Esophagus squamous epithelium (tissue), 5 donors: ENCODE data around the gene GARNL3. TPM values are rescaled to one million over a fixed set of nuclear protein-coding genes. Genes with fewer than 3 reads are reported as not detected.

Experiments
- DNase-seq: peaks from one replicate; lab custom pipeline; 2025; lab: John Stamatoyannopoulos, UW
- H3K27ac ChIP-seq, 4 donors: fragments of 200-600 bp; sonication (generic); one replicate each; pipeline ENCODE4 v1.5.1; 2016 to 2019; ENCODE audit warnings: mild to moderate bottlenecking in 1 of 4
- H3K27me3 ChIP-seq, 4 donors: fragments of 200-600 bp; sonication (generic); 1 replicate in 3 of 4; 2 replicates in 1 of 4; pipeline versions ENCODE4 v1.5.1 to v1.6.0; 2017 to 2021; ENCODE audit warnings: antibody characterized with exemption in 1 of 4
- H3K36me3 ChIP-seq, 3 donors: fragments of 200-600 bp; sonication (generic); one replicate each; pipeline ENCODE4 v1.5.1; 2016 to 2019
- H3K4me1 ChIP-seq, 3 donors: fragments of 200-600 bp; sonication (generic); one replicate each; pipeline ENCODE4 v1.5.1; 2017 to 2019
- H3K4me3 ChIP-seq, 4 donors: fragments of 200-600 bp; sonication (generic); 1 replicate in 3 of 4; 2 replicates in 1 of 4; pipeline ENCODE4 v1.5.1; 2016 to 2019; ENCODE audit warnings: mild to moderate bottlenecking in 2 of 4, moderate library complexity in 1 of 4
- H3K9me3 ChIP-seq, 3 donors: fragments of 200-600 bp; sonication (generic); one replicate each; pipeline ENCODE4 v1.5.1; 2016 to 2019
- POLR2A ChIP-seq, 4 donors: fragments of 450-650 bp; IDR thresholded peaks; one replicate each; pipeline ENCODE4 v1.6.1; 2017; ENCODE audit warnings: antibody characterized with exemption in 4 of 4, mild to moderate bottlenecking in 4 of 4, moderate library complexity in 3 of 4
- WGBS, 2 donors: methylation state at CpG; one replicate each; pipeline ENCODE4 v1.1.5; 2018; 5-methylcytosine and 5-hydroxymethylcytosine counted together
- intact Hi-C: fragments of 100-400 bp; cut with DNase I; formaldehyde crosslinking; loops from one replicate; pipeline ENCODE4 v1.15.0; 2022
- total RNA-seq, 4 donors: library from RNA; depleted of rRNA; stranded (reverse); fragments of >200 nt; gene quantifications; one replicate each; pipeline ENCODE4 v1.1.0, GENCODE V29; 2016
- TF ChIP-seq, protein P1 (sequence below), 6 experiments: fragments of 450-650 bp in 4 of 6; fragments of 200-600 bp in 2 of 6; sonication (generic) in 2 of 6; IDR thresholded peaks; one replicate each; pipeline ENCODE4 v1.5.1; 2016 to 2019; ENCODE audit warnings: antibody characterized with exemption in 6 of 6, mild to moderate bottlenecking in 4 of 6, moderate library complexity in 4 of 6
- donor health status: DM: yes; HTN: yes; CAD: no.

The GARNL3 gene
- total RNA-seq, 4 donors from 2014 or later = 1.1 to 22.9 (median 8.2) TPM

DNA sequence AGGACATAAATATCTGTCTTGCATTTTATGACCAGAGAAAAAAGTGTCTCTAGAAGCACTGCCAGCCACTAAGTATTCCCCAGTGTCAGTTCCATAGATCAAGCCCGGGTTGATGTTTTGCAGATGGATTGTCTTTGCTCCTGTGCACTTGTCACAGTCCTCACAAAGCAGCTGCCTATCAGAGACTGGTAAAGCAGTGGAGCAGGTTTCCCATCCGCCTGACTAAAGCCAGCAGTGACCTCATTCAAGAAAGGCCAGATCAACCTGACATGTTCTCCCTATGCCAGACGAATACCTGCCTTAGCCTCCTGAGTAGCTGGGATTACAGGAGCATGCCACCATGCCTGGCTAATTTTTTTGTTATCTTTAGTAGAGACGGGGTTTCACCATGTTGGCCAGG is 26.8 kb upstream of the GARNL3 start:
- no peak for TF ChIP-seq POLR2A (IDR thresholded peaks at IDR 0.05)
- TF ChIP-seq, protein P1, sequence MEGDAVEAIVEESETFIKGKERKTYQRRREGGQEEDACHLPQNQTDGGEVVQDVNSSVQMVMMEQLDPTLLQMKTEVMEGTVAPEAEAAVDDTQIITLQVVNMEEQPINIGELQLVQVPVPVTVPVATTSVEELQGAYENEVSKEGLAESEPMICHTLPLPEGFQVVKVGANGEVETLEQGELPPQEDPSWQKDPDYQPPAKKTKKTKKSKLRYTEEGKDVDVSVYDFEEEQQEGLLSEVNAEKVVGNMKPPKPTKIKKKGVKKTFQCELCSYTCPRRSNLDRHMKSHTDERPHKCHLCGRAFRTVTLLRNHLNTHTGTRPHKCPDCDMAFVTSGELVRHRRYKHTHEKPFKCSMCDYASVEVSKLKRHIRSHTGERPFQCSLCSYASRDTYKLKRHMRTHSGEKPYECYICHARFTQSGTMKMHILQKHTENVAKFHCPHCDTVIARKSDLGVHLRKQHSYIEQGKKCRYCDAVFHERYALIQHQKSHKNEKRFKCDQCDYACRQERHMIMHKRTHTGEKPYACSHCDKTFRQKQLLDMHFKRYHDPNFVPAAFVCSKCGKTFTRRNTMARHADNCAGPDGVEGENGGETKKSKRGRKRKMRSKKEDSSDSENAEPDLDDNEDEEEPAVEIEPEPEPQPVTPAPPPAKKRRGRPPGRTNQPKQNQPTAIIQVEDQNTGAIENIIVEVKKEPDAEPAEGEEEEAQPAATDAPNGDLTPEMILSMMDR (IDR thresholded peaks at IDR 0.05) = no peak
- H3K4me1 ChIP-seq = peaks cover 0 to 19% (median 6%) of the 10 kb centered on the region in 3 donors

DNA sequence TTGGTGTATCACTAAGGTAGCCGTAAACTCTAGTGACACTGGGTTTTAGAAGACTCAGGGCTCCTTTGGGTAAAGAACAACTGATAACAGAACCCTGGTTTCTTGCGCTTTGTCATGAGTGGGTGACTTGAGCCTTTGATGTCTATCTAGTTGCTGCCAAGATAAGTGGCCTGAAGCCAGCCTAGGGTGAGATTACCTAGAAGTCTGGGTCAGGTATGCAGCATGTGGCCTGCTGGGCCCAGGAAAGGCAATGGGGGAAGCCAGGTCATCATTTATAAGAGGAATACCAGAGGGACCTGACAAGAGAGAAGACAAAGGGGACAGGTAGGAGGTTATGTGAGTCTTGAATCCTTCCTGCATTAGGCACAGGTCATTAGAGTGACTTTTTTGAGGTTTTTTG is 23.2 kb upstream of the GARNL3 start:
- intact Hi-C loops = no loop called here
- DNase-seq = no peak
- H3K4me3 ChIP-seq = no peak overlapping the region
- peaks cover 0 to 24% (median 4%) of the 10 kb centered on the region in 3 donors for H3K4me1 ChIP-seq
- TF ChIP-seq, protein P1 (IDR thresholded peaks at IDR 0.05) = no peak
- TF ChIP-seq POLR2A (IDR thresholded peaks at IDR 0.05) = no peak
- H3K36me3 ChIP-seq = no peaks in the 10 kb centered on the region
- H3K27me3 ChIP-seq = no peaks in the 10 kb centered on the region
- 83 to 96% methylated on average over 2 of the region's 2 CpGs for WGBS, 2 donors
- H3K9me3 ChIP-seq = no peaks in the 10 kb centered on the region
- no peak overlapping the region for H3K27ac ChIP-seq

More for the DNA sequence above, 26.8 kb upstream of the GARNL3 start:
- intact Hi-C loops = no loop called here
- no peak for DNase-seq
- Histone ChIP-seq H3K4me3 (no peak overlapping the region), H3K27ac (peak overlapping the region in 3 of 4 donors; percentile 18 to 38 (median 18)), H3K27me3 (no peaks in the 10 kb centered on the region), H3K36me3 (no peaks in the 10 kb centered on the region), H3K9me3 (no peaks in the 10 kb centered on the region)
- WGBS, 2 donors = 55 to 89% methylated on average over 4 of the region's 4 CpGs

DNA sequence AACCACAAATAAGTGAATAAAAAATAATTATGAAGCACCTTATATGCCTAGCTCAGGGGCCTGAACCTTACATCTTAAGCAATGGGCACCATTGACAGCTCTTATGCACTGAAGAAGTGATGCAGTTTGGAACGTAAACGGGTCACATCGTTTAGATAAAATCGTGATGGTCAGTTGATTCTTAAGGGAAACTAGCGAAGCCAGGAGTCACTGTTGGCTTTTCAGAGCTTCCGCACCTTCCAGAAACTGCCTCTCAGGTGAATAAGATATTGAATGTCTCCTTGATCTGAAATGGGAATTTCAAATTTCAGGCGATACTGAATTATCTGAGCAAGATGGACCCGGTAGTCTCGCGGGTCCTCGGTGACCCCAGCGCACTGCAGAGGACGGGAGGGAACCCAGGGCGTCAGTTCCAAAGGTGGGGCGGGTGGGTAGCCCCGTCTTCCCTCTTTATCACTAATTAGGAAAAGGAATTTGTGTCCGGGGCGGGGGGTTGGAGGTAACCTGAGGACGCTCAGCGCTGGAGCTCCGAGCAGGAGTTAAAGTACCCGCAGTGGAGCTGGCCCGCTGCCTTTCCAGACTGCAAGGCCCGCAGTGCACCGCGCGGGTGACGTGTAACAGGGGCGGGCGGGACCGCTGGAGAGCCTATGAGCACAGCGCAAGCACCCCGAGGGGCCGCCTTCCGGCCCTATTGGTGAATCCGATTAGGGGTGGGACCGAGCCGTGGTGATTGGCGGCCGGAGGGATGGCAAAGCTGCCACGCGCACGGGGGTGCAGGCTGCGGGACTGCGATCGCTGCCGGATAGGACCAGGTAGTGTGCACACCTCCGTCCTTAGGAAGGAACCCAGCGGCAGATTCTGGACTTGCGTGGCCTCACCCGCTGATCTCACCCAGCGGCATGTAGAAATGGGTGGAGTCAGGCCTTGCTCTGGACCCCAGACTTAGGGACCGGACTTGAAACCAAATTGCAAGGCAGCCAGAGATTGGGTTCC is 19.7 kb upstream of the GARNL3 start:
- Histone ChIP-seq H3K27ac (peak overlapping the region; percentile 80 to 89 (median 84)), H3K36me3 (no peaks in the 10 kb centered on the region), H3K27me3 (no peaks in the 10 kb centered on the region), H3K9me3 (no peaks in the 10 kb centered on the region), H3K4me3 (peak overlapping the region; percentile 44 to 81 (median 62)), H3K4me1 (peaks cover 0 to 20% (median 4%) of the 10 kb centered on the region in 3 donors)
- peak; percentile 79 for DNase-seq
- TF ChIP-seq, protein P1 (IDR thresholded peaks at IDR 0.05) = no peak
- TF ChIP-seq POLR2A (IDR thresholded peaks at IDR 0.05) = peak in 1 of 4 donors; percentile 36
- 22 to 36% methylated on average over 11 to 23 of the region's 53 CpGs for WGBS, 2 donors
- intact Hi-C loops = no loop called here

DNA sequence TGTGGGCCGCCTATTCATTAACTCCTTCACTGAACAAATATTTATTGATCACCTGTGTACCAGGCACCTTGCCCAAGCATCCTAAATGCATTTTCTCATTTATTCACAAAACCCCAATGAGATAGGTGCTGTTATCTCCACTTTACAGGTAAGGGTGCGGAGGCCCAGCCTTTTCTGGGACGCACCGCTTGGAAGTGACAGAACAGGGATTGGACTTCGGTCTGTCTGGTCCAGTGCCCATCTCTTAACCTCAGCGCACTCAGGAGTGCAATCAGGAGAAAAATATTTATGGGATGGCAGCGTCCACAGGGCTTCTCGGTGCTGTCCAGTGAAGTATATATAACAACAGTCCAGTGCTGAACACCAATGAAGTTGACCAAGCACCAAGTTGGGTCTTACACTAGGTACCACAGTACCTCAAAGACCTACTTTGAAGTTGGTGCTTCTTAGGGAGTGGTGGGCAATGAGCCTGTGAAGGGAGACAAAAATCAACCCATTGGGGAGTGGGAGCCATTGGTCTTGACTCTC is 18.9 kb upstream of the GARNL3 start:
- no peaks in the 10 kb centered on the region for H3K27me3 ChIP-seq
- H3K27ac ChIP-seq = peak overlapping the region in 3 of 4 donors; percentile 81 to 89 (median 86)
- 79 to 86% methylated on average over 6 to 7 of the region's 8 CpGs for WGBS, 2 donors
- intact Hi-C loops = no loop called here
- peaks cover 0 to 20% (median 4%) of the 10 kb centered on the region in 3 donors for H3K4me1 ChIP-seq
- no peaks in the 10 kb centered on the region for H3K36me3 ChIP-seq
- no peak for TF ChIP-seq POLR2A (IDR thresholded peaks at IDR 0.05)
- H3K9me3 ChIP-seq = no peaks in the 10 kb centered on the region
- no peak for DNase-seq
- peak overlapping the region; percentile 44 to 81 (median 62) for H3K4me3 ChIP-seq

DNA sequence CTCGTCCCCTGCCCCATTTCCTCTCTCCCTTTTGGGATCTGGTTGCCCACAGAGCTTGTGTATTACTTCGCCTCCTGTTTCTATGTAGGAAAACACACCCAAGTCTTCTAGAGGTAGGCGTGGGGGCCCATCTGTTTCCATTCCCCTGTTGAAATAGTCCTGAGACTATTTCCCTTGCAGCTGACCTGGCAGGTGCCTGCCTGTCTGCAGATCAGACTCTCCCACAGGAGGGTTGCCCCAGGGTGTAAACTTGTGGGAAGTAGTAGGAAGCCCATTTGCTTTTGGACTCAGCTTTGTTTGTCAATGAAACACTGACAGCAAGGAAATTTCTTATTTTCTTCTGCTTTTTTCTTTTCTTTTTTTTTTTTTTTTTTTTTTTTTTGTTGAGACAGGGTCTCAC is 16.3 kb upstream of the GARNL3 start:
- no peak for DNase-seq
- H3K4me3 ChIP-seq = no peak overlapping the region
- no peaks in the 10 kb centered on the region for H3K9me3 ChIP-seq
- 65 to 76% methylated on average over 3 of the region's 3 CpGs for WGBS, 2 donors
- peaks cover 0 to 20% (median 4%) of the 10 kb centered on the region in 3 donors for H3K4me1 ChIP-seq
- H3K27ac ChIP-seq = no peak overlapping the region
- intact Hi-C loops = no loop called here
- no peaks in the 10 kb centered on the region for H3K36me3 ChIP-seq
- TF ChIP-seq, protein P1 (IDR thresholded peaks at IDR 0.05) = no peak
- TF ChIP-seq POLR2A (IDR thresholded peaks at IDR 0.05) = no peak
- no peaks in the 10 kb centered on the region for H3K27me3 ChIP-seq
